Caco-2 (cell line): ENCODE data around the gene XPR1. TPM values are rescaled to one million over a fixed set of nuclear protein-coding genes. Genes with fewer than 3 reads are reported as not detected.

Source experiments
- BruUV-seq: library from RNA; stranded (reverse); fragments of 400-500 nt; replicated peaks from 2 replicates; lab custom pipeline; 2021; lab: Mats Ljungman, UMichigan
- CTCF ChIA-PET: fragments of 300-600 bp; sonication (Branson Sonifier 250); formaldehyde crosslinking; loops from one replicate; lab custom pipeline; 2022; ENCODE audit warnings: antibody characterized with exemption; lab: Charles Lee
- POLR2A ChIA-PET: fragments of 300-600 bp; sonication (Branson Sonifier 250); formaldehyde crosslinking; loops from one replicate; lab custom pipeline; 2022; ENCODE audit warnings: antibody characterized with exemption; lab: Charles Lee
- DNase-seq, 2 experiments: peaks; one replicate each; pipeline versions ENCODE4 v3.0.0 to v3.0.0-alpha.2; 2020 to 2022
- H3K27me3 ChIP-seq: replicated peaks from 2 replicates; pipeline ENCODE4 v1.6.0; 2011; ENCODE audit warnings: low read length; ENCODE audit not compliant: control insufficient read depth, insufficient read depth
- H3K36me3 ChIP-seq: 2 replicates; pipeline ENCODE4 v1.5.1; 2011; ENCODE audit warnings: low read length; ENCODE audit not compliant: control insufficient read depth, insufficient read depth
- H3K4me1 ChIP-seq: fragments of 250-450 bp; sonication (Bioruptor Pico); 2 replicates; pipeline ENCODE4 v1.5.1; 2020; ENCODE audit warnings: mild to moderate bottlenecking
- H3K4me3 ChIP-seq: 2 replicates; pipeline ENCODE4 v1.5.1; 2011; ENCODE audit warnings: low read depth, mild to moderate bottlenecking, control low read depth, low read length
- H3K9me3 ChIP-seq: fragments of 250-450 bp; sonication (Bioruptor Pico); 2 replicates; pipeline ENCODE4 v1.5.1; 2020; ENCODE audit warnings: mild to moderate bottlenecking, moderate library complexity
- H3K27ac Mint-ChIP-seq: one replicate; pipeline ENCODE4 v1.8.0; 2022; ENCODE audit warnings: mixed read lengths; ENCODE audit not compliant: unreplicated experiment
- H3K27me3 Mint-ChIP-seq: one replicate; pipeline ENCODE4 v1.8.0; 2022; ENCODE audit warnings: mixed read lengths; ENCODE audit not compliant: insufficient read depth, unreplicated experiment
- H3K36me3 Mint-ChIP-seq: one replicate; pipeline ENCODE4 v1.8.0; 2022; ENCODE audit warnings: mild to moderate bottlenecking, mixed read lengths; ENCODE audit not compliant: insufficient read depth, unreplicated experiment
- H3K4me1 Mint-ChIP-seq: one replicate; pipeline ENCODE4 v1.8.0; 2022; ENCODE audit warnings: low read depth, mixed read lengths; ENCODE audit not compliant: unreplicated experiment
- H3K4me3 Mint-ChIP-seq: one replicate; pipeline ENCODE4 v1.8.0; 2022; ENCODE audit warnings: mild to moderate bottlenecking, moderate library complexity, mixed read lengths; ENCODE audit not compliant: unreplicated experiment
- H3K9me3 Mint-ChIP-seq: one replicate; pipeline ENCODE4 v1.8.0; 2022; ENCODE audit warnings: mixed read lengths; ENCODE audit not compliant: unreplicated experiment
- CTCF ChIP-seq, 2 experiments: fragments of 200-600 bp in 1 of 2; IDR thresholded peaks; 1 replicate in 1 of 2; 2 replicates in 1 of 2; pipeline versions ENCODE4 v1.5.1 to v1.8.0; 2011 to 2022; ENCODE audit warnings: antibody characterized with exemption in 1 of 2, control low read depth in 1 of 2, inconsistent platforms in 1 of 2, low read depth in 1 of 2, low read length in 1 of 2, mild to moderate bottlenecking in 1 of 2, moderate library complexity in 1 of 2; ENCODE audit not compliant: insufficient read depth in 1 of 2, severe bottlenecking in 1 of 2, unreplicated experiment in 1 of 2
- intact Hi-C: fragments of 100-400 bp; cut with micrococcal nuclease; formaldehyde crosslinking; loops from one replicate; pipeline ENCODE4 v1.10.0; 2022; ENCODE audit not compliant: unreplicated experiment
- total RNA-seq: library from RNA; stranded (reverse); gene quantifications from 2 replicates; pipeline ENCODE4 v1.2.3, GENCODE V29; 2022

The XPR1 gene
- total RNA-seq, 1 experiment from 2014 or later, result 34.4 TPM

GRCh38 chr1:180800945-180801344 lies 169.1 kb downstream of the XPR1 start:
- POLR2A ChIA-PET, result no interaction called here
- TF ChIP-seq CTCF (IDR thresholded peaks at IDR 0.05; ENCODE audit: insufficient read depth in 1 of 2, low read depth in 1 of 2, low read length in 1 of 2, severe bottlenecking in 1 of 2, unreplicated experiment in 1 of 2), result no peak
- Mint-ChIP-seq H3K9me3 (no peaks in the 10 kb centered on the region), H3K27ac (no peak overlapping the region), H3K4me1 (no peaks in the 10 kb centered on the region), H3K27me3 (no peaks in the 10 kb centered on the region), H3K36me3 (no peaks in the 10 kb centered on the region), H3K4me3 (no peak overlapping the region)
- intact Hi-C loops, result no loop called here
- DNase-seq, result no peak
- CTCF ChIA-PET, result no interaction called here
- Histone ChIP-seq H3K27me3 (no peaks in the 10 kb centered on the region), H3K4me3 (no peak overlapping the region), H3K4me1 (no peaks in the 10 kb centered on the region), H3K36me3 (no peaks in the 10 kb centered on the region; the same call in 1 of the 2 replicates), H3K9me3 (no peaks in the 10 kb centered on the region)
- no TSS peak for BruUV-seq

GRCh38 chr1:180802813-180803212 lies 171.0 kb downstream of the XPR1 start:
- no TSS peak for BruUV-seq
- ChIA-PET POLR2A (no interaction called here), CTCF (no interaction called here)
- no peaks in the 10 kb centered on the region; the same call in 1 of the 2 replicates for H3K36me3 ChIP-seq
- no peak overlapping the region for H3K4me3 ChIP-seq
- no peaks in the 10 kb centered on the region for H3K9me3 Mint-ChIP-seq
- DNase-seq, result no peak
- H3K9me3 ChIP-seq, result no peaks in the 10 kb centered on the region
- no peaks in the 10 kb centered on the region for H3K36me3 Mint-ChIP-seq
- no peaks in the 10 kb centered on the region for H3K27me3 ChIP-seq
- no peak overlapping the region for H3K27ac Mint-ChIP-seq
- no peaks in the 10 kb centered on the region for H3K4me1 Mint-ChIP-seq
- no peaks in the 10 kb centered on the region for H3K27me3 Mint-ChIP-seq
- no peak for TF ChIP-seq CTCF (IDR thresholded peaks at IDR 0.05; ENCODE audit: insufficient read depth in 1 of 2, low read depth in 1 of 2, low read length in 1 of 2, severe bottlenecking in 1 of 2, unreplicated experiment in 1 of 2)
- H3K4me1 ChIP-seq, result no peaks in the 10 kb centered on the region
- intact Hi-C loops, result no loop called here
- no peak overlapping the region for H3K4me3 Mint-ChIP-seq

- H3K27me3 Mint-ChIP-seq, result no peaks in the 10 kb centered on the region
- no peaks in the 10 kb centered on the region for H3K4me1 Mint-ChIP-seq
- no TSS peak for BruUV-seq
- intact Hi-C loops, result no loop called here
- H3K9me3 Mint-ChIP-seq, result no peaks in the 10 kb centered on the region
- DNase-seq, result no peak
- ChIA-PET CTCF (no interaction called here), POLR2A (no interaction called here)
- no peaks in the 10 kb centered on the region for H3K27me3 ChIP-seq
- no peaks in the 10 kb centered on the region for H3K4me1 ChIP-seq
- H3K9me3 ChIP-seq, result no peaks in the 10 kb centered on the region
- H3K36me3 Mint-ChIP-seq, result no peaks in the 10 kb centered on the region
- H3K27ac Mint-ChIP-seq, result no peak overlapping the region
- TF ChIP-seq CTCF (IDR thresholded peaks at IDR 0.05; ENCODE audit: insufficient read depth in 1 of 2, low read depth in 1 of 2, low read length in 1 of 2, severe bottlenecking in 1 of 2, unreplicated experiment in 1 of 2), result no peak
- no peak overlapping the region for H3K4me3 Mint-ChIP-seq
- no peaks in the 10 kb centered on the region for H3K36me3 ChIP-seq
- H3K4me3 ChIP-seq, result no peak overlapping the region
Measured at GRCh38 chr1:180805316-180805715, 173.5 kb downstream of the XPR1 start.
